GM23338 (cell line): Measurements from ENCODE around the gene PPFIBP2. TPM values are rescaled to one million over a fixed set of nuclear protein-coding genes. Genes with fewer than 3 reads are reported as not detected.

ENCODE experiments used
- ATAC-seq: fragments of 200-7000 bp; cut with Tn5 transposase; 3 replicates; pipeline ENCODE4 v1.9.1; 2020
- DNase-seq: peaks from one replicate; pipeline ENCODE4 v3.0.0-alpha.2; 2015; ENCODE audit warnings: low spot score
- H2AFZ ChIP-seq: fragments of 200-600 bp; sonication (generic); 2 replicates; pipeline ENCODE4 v1.8.0; 2016; ENCODE audit warnings: antibody characterized with exemption, mild to moderate bottlenecking, moderate library complexity
- H3F3A ChIP-seq: fragments of 200-600 bp; sonication (generic); replicated peaks from 2 replicates; pipeline ENCODE4 v1.8.0; 2017; ENCODE audit warnings: antibody characterized with exemption, mixed run types, low read depth
- H3K27ac ChIP-seq: fragments of 200-600 bp; sonication (generic); 2 replicates; pipeline ENCODE4 v1.6.1; 2016; ENCODE audit warnings: low read depth
- H3K27me3 ChIP-seq: fragments of 200-600 bp; sonication (generic); 2 replicates; pipeline ENCODE4 v1.8.0; 2016; ENCODE audit warnings: mild to moderate bottlenecking, mixed run types, moderate library complexity; ENCODE audit not compliant: insufficient read depth
- H3K36me3 ChIP-seq: fragments of 200-600 bp; sonication (generic); 2 replicates; pipeline ENCODE4 v1.8.0; 2016; ENCODE audit warnings: mild to moderate bottlenecking; ENCODE audit not compliant: insufficient read depth
- H3K4me1 ChIP-seq: fragments of 200-600 bp; sonication (generic); 2 replicates; pipeline ENCODE4 v1.8.0; 2016; ENCODE audit warnings: mild to moderate bottlenecking, moderate library complexity; ENCODE audit not compliant: insufficient read depth
- H3K4me2 ChIP-seq: fragments of 200-600 bp; sonication (generic); 2 replicates; pipeline ENCODE4 v1.7.1; 2017; ENCODE audit warnings: mixed run types
- H3K4me3 ChIP-seq: fragments of 200-600 bp; sonication (generic); 2 replicates; pipeline ENCODE4 v1.6.1; 2016; ENCODE audit warnings: mixed run types
- H3K79me2 ChIP-seq: fragments of 200-600 bp; sonication (generic); replicated peaks from 2 replicates; pipeline ENCODE4 v1.8.0; 2017; ENCODE audit warnings: mild to moderate bottlenecking; ENCODE audit not compliant: insufficient read depth
- H3K9me2 ChIP-seq: fragments of 200-600 bp; sonication (generic); 2 replicates; pipeline ENCODE4 v1.8.0; 2017; ENCODE audit not compliant: insufficient read depth
- H4K20me1 ChIP-seq: fragments of 200-600 bp; sonication (generic); replicated peaks from 2 replicates; pipeline ENCODE4 v1.8.0; 2017; ENCODE audit warnings: mild to moderate bottlenecking; ENCODE audit not compliant: insufficient read depth
- H3K27ac Mint-ChIP-seq: 2 replicates; pipeline ENCODE4 v1.8.0; 2020; ENCODE audit warnings: inconsistent platforms, mild to moderate bottlenecking, moderate library complexity, mixed read lengths
- H3K27me3 Mint-ChIP-seq: 3 replicates; pipeline ENCODE4 v1.8.0; 2022; ENCODE audit warnings: low read depth, mild to moderate bottlenecking, moderate library complexity, mixed read lengths, inconsistent platforms; ENCODE audit not compliant: insufficient read depth, poor library complexity
- H3K36me3 Mint-ChIP-seq: 3 replicates; pipeline ENCODE4 v1.8.0; 2021; ENCODE audit warnings: low read depth, mild to moderate bottlenecking, inconsistent platforms, moderate library complexity, mixed read lengths
- H3K4me1 Mint-ChIP-seq: 3 replicates; pipeline ENCODE4 v1.8.0; 2020; ENCODE audit warnings: mild to moderate bottlenecking, inconsistent platforms, mixed read lengths
- H3K4me3 Mint-ChIP-seq: 3 replicates; pipeline ENCODE4 v1.8.0; 2021; ENCODE audit warnings: moderate library complexity, mild to moderate bottlenecking, inconsistent platforms, mixed read lengths
- H3K9me3 Mint-ChIP-seq: 3 replicates; pipeline ENCODE4 v1.8.0; 2020; ENCODE audit warnings: moderate library complexity, mild to moderate bottlenecking, inconsistent platforms, mixed read lengths
- CTCF ChIP-seq, 2 experiments: fragments of 200-600 bp in 1 of 2; sonication (generic) in 1 of 2; conservative IDR thresholded peaks; 2 replicates each; pipeline versions ENCODE4 v1.5.1 to v1.6.1; 2016 to 2017; ENCODE audit warnings: antibody characterized with exemption in 2 of 2, low read depth in 2 of 2, mild to moderate bottlenecking in 2 of 2, moderate library complexity in 1 of 2
- NANOG ChIP-seq: IDR thresholded peaks from 2 replicates; pipeline ENCODE4 v1.6.1; 2016; ENCODE audit warnings: antibody characterized with exemption, borderline replicate concordance
- STAT1 ChIP-seq: IDR thresholded peaks from one replicate; pipeline ENCODE4 v1.6.1; 2016; ENCODE audit warnings: antibody characterized with exemption; ENCODE audit not compliant: unreplicated experiment
- ZNF331 ChIP-seq: fragments of 250-450 bp; sonication (Bioruptor Pico); IDR thresholded peaks from 2 replicates; pipeline ENCODE4 v1.5.0; 2020; ENCODE audit warnings: low read depth, mild to moderate bottlenecking, moderate library complexity
- ZNF462 ChIP-seq: fragments of 250-450 bp; sonication (Bioruptor Pico); IDR thresholded peaks from 2 replicates; pipeline ENCODE4 v1.5.0; 2020; ENCODE audit warnings: mild to moderate bottlenecking, moderate library complexity
- polyA plus RNA-seq: library from polyadenylated mRNA; unstranded; fragments of >200 nt; fragmentation: Nextera tagmentation; extraction: Ambion mirVana; gene quantifications from 2 replicates; pipeline ENCODE4 v1.2.1, GENCODE V29; 2016
- total RNA-seq: library from RNA; depleted of rRNA; stranded (reverse); fragments of >200 nt; shearing (Covaris generic); gene quantifications from 2 replicates; pipeline ENCODE4 v1.2.3, GENCODE V29; 2014
- TF ChIP-seq, protein P1 (sequence below): IDR thresholded peaks from 2 replicates; pipeline ENCODE4 v1.6.1; 2016; ENCODE audit warnings: antibody characterized with exemption

PPFIBP2 gene
- total and polyA plus RNA-seq, 2 experiments from 2014 or later = 7.1 to 14.8 TPM

- TF ChIP-seq ZNF462 (CRISPR knock-in tag) (no peak), CTCF (conservative IDR thresholded peaks at IDR 0.05; ENCODE audit: low read depth in 2 of 2) (no peak), NANOG (no peak)
Observed at GRCh38 chr11:7611411-7611810, 97.6 kb downstream of the PPFIBP2 start (continued).

- Histone ChIP-seq H3K36me3 (no peaks in the 10 kb centered on the region), H3K79me2 (no peaks in the 10 kb centered on the region), H3K4me3 (no peak overlapping the region), H3K27me3 (no peaks in the 10 kb centered on the region), H4K20me1 (no peaks in the 10 kb centered on the region), H3K4me2 (no peak overlapping the region), H3K4me1 (peaks cover 18% of the 10 kb centered on the region), H3F3A (no peaks in the 10 kb centered on the region), H2AFZ (no peak overlapping the region), H3K9me2 (no peaks in the 10 kb centered on the region; the same call in 1 of the 2 replicates), H3K27ac (no peak overlapping the region)
- Mint-ChIP-seq H3K4me1 (peaks cover 20% of the 10 kb centered on the region), H3K27me3 (peaks cover 4% of the 10 kb centered on the region), H3K4me3 (no peak overlapping the region), H3K9me3 (no peaks in the 10 kb centered on the region), H3K27ac (no peak overlapping the region), H3K36me3 (no peaks in the 10 kb centered on the region; the same call in 2 of the 3 replicates)
- ATAC-seq = no peak
- DNase-seq = no peak
- TF ChIP-seq ZNF462 (CRISPR knock-in tag) = no peak
- TF ChIP-seq, protein P1, sequence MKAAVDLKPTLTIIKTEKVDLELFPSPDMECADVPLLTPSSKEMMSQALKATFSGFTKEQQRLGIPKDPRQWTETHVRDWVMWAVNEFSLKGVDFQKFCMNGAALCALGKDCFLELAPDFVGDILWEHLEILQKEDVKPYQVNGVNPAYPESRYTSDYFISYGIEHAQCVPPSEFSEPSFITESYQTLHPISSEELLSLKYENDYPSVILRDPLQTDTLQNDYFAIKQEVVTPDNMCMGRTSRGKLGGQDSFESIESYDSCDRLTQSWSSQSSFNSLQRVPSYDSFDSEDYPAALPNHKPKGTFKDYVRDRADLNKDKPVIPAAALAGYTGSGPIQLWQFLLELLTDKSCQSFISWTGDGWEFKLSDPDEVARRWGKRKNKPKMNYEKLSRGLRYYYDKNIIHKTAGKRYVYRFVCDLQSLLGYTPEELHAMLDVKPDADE = no peak
- no peak for TF ChIP-seq ZNF331 (CRISPR knock-in tag)
- no peak for TF ChIP-seq STAT1
Observed at GRCh38 chr11:7612056-7612660, 98.4 kb downstream of the PPFIBP2 start.
